NB4 (cell line): Measurements from ENCODE around the gene CCDC91.

Source experiments
- POLR2A ChIP-seq: IDR thresholded peaks from 2 replicates; pipeline ENCODE4 v1.6.1; 2011; ENCODE audit warnings: mild to moderate bottlenecking; ENCODE audit not compliant: insufficient read length; ENCODE audit errors: extremely low read depth
- TF ChIP-seq, protein P1 (sequence below): IDR thresholded peaks from one replicate; pipeline ENCODE4 v1.5.1; 2012; ENCODE audit warnings: low read depth, low read length
- TF ChIP-seq, protein P2 (sequence below): IDR thresholded peaks from 2 replicates; pipeline ENCODE4 v1.6.1; 2011; ENCODE audit warnings: low read depth, low read length

DNA sequence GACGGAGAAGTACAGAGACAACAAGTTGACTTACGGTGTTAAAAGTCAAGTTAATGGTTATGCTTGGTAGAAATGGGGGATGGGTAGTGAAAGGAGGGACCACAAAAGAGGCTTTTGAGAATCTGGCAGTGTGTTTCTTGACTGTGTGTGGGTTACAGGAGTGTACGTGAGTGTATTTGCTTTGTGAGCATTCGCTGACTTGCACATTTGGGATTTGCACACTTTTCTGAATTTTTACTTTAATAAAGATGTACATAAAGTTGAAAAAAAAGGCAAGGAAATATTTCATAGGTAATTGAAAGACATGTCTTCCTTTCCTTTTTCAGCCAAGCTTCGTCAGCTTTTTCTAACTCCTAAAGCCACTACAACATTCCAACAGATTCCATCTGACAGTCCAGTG is 28.6 kb upstream of the CCDC91 start:
- TF ChIP-seq, protein P1, sequence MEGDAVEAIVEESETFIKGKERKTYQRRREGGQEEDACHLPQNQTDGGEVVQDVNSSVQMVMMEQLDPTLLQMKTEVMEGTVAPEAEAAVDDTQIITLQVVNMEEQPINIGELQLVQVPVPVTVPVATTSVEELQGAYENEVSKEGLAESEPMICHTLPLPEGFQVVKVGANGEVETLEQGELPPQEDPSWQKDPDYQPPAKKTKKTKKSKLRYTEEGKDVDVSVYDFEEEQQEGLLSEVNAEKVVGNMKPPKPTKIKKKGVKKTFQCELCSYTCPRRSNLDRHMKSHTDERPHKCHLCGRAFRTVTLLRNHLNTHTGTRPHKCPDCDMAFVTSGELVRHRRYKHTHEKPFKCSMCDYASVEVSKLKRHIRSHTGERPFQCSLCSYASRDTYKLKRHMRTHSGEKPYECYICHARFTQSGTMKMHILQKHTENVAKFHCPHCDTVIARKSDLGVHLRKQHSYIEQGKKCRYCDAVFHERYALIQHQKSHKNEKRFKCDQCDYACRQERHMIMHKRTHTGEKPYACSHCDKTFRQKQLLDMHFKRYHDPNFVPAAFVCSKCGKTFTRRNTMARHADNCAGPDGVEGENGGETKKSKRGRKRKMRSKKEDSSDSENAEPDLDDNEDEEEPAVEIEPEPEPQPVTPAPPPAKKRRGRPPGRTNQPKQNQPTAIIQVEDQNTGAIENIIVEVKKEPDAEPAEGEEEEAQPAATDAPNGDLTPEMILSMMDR: no peak
- TF ChIP-seq, protein P2, sequence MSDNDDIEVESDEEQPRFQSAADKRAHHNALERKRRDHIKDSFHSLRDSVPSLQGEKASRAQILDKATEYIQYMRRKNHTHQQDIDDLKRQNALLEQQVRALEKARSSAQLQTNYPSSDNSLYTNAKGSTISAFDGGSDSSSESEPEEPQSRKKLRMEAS: no peak
- TF ChIP-seq POLR2A: no peak
